Anterior cingulate cortex (tissue), 58 donors: ENCODE data around the gene OTUD5.
"Not testable (repeated sequence)": the region's sequence is repeated elsewhere in the genome, so short reads cannot be mapped to it uniquely, and the experiment has no call there.

Experiments used
- DNase-seq, 58 donors: peaks; one replicate each; lab custom pipeline; 2025; lab: John Stamatoyannopoulos, UW

OTUD5 gene

GRCh38 chrX:48893556-48894348, 63.7 kb downstream of the OTUD5 start:
- DNase-seq = no peak

- DNase-seq = no peak
Observed at GRCh38 chrX:48892896-48893295, 64.5 kb downstream of the OTUD5 start.

- DNase-seq = peak in 55 of 58 donors; percentile 41 to 90 (median 74)
Observed at GRCh38 chrX:48891402-48892288, 65.8 kb downstream of the OTUD5 start.

GRCh38 chrX:48890934-48891401, 66.4 kb downstream of the OTUD5 start:
- peak in 11 of 58 donors; percentile 13 to 47 (median 32) for DNase-seq

GRCh38 chrX:48890296-48890925, 67.0 kb downstream of the OTUD5 start:
- DNase-seq = peak in 14 of 58 donors; percentile 1 to 17 (median 4)

GRCh38 chrX:48886586-48886985, 70.8 kb downstream of the OTUD5 start:
- not testable (repeated sequence) for DNase-seq

- DNase-seq = peak in 2 of 58 donors; percentile 2 to 9
Observed at GRCh38 chrX:48883729-48884128, 73.7 kb downstream of the OTUD5 start.

- not testable (repeated sequence) for DNase-seq
Observed at GRCh38 chrX:48876944-48877343, 80.5 kb downstream of the OTUD5 start.
